HCEC 1CT (cell line): ENCODE data around the gene GPR132.
"Not testable (repeated sequence)": the region's sequence is repeated elsewhere in the genome, so short reads cannot be mapped to it uniquely, and the experiment has no call there.

Source experiments
- DNase-seq: peaks from one replicate; pipeline ENCODE4 v3.0.0-alpha.2; 2017

Gene GPR132

DNA sequence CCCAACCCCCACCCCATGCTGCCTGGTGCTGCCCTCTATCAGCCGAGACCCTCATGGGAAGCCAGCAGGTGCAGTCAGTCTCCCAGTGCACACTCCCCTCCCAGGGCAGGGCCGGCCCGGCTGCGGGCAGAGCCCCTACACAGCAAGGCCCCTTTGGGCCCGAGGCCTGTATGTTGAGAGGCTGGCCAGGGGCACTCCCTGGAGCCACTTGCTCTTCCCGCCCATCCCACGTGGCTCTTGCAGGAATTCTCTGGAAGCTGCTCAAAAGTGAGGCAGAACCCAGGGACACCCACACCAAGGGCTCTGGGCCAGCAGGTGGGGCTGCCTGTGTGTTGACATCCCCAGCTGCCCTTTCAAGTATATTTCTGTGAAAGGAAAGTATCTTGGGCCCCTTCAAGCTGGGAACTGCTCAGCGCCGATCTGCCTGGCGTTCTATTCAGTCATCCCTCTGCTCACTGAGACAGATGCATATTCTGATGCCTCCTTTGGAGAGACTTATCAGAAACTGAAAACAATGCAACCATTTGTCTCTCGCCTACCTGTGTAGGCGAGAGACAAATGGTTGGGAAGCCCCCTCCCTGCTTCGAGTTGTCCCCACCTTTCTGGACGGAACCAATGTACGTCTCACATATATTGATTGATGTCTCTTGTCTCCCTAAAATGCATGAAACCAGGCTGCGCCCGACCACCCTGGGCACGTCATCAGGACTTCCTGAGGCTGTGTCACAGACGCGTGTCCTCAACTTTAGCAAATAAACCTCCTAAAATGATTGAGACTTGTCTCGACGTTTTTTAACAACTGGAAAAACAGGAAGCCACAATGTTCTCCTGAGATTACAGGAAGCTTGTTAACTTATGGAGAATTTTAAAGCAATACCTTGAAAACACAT lies 6.0 kb downstream of the GPR132 start:
- DNase-seq, result no peak

- DNase-seq, result no peak
These were observed 6.7 kb downstream of the GPR132 start for GRCh38 chr14:105058521-105059034.

GRCh38 chr14:105056303-105056831 lies 8.9 kb downstream of the GPR132 start:
- DNase-seq, result no peak

GRCh38 chr14:105055736-105056302 lies 9.4 kb downstream of the GPR132 start:
- DNase-seq, result no peak

GRCh38 chr14:105055334-105055733 lies 9.9 kb downstream of the GPR132 start:
- no peak for DNase-seq

DNA sequence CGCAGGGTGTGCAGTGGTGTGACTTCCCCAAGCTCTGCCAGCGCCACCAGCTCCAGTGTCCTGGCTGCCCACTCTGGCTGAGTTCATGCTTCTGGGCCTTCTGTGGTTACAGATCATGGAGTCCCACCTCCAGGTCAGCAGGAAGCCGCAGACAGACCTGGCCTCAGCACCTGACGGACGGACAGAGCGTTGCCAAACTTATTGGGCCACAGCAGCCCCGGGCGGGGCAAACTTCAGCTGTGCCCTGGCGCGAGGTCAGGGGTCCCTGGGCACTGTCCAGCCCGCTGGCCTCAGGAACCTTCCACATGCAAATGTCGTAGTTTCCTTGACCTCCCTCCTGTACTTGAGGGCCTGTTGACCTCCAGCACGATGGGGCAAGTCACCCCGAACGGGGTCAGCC lies 11.2 kb downstream of the GPR132 start:
- DNase-seq, result no peak

GRCh38 chr14:105053421-105053820 lies 11.8 kb downstream of the GPR132 start:
- DNase-seq, result no peak

- no peak for DNase-seq
These were observed 13.1 kb downstream of the GPR132 start for GRCh38 chr14:105052110-105052458.

GRCh38 chr14:105051182-105052109 lies 13.8 kb downstream of the GPR132 start:
- no peak for DNase-seq

GRCh38 chr14:105050551-105050897 lies 14.7 kb downstream of the GPR132 start:
- peak; percentile 23 for DNase-seq

GRCh38 chr14:105049753-105050550 lies 15.3 kb downstream of the GPR132 start:
- no peak for DNase-seq

GRCh38 chr14:105047283-105048016 lies 17.8 kb downstream of the GPR132 start:
- no peak for DNase-seq

- DNase-seq, result no peak
These were observed 18.3 kb downstream of the GPR132 start for GRCh38 chr14:105046891-105047282.

DNA sequence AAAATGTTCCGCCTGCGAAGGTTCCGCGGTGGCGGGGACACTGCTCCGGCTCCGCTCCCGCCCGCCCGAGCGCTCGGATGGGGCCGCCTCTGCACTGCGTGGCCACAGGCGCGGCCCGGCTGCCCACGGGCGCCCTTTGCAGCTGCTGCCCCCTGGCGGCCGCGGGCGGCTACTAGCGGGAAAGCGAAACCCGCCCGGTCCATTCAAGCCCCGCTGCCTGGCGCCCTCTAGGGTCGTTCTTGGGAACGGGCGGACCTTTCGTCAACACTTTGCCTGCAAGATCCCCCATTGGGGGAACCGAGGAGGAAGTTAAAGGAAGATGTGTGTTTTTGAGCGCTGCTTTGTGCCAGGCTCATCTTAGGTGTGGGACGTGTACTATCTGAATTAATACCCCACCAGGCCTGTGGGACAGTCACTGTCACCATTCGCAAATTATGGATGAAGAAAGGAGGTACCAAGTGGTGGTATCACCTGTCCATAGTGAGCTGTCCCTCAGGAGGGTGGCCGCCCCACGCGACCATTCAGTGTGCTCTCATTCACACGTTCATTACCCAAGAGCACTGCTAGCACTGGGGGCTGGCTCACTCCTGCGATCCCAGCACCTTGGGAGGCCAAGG lies 19.4 kb downstream of the GPR132 start:
- DNase-seq, result peak; percentile 66

DNA sequence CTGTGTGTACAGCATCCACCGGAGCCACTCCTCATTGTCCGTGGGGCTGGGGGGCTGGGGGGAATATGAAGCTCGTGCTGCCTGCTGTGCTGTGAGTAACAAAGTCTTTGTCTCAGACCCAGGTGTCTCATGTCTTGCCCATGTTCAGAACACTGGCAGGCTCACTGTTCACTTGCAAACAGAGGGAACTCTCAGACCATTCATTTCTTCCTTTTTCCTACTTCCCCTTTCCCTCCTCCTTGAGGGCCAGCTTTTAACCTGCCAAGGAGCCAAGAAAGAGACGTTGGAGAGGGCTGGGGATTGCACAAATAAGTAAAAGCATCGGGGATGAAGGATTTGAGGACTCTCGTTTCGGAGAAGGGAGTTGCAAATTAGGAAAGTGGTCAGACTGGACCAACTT lies 21.6 kb downstream of the GPR132 start:
- DNase-seq, result no peak

- no peak for DNase-seq
These were observed 22.4 kb downstream of the GPR132 start for GRCh38 chr14:105042813-105043212.

DNA sequence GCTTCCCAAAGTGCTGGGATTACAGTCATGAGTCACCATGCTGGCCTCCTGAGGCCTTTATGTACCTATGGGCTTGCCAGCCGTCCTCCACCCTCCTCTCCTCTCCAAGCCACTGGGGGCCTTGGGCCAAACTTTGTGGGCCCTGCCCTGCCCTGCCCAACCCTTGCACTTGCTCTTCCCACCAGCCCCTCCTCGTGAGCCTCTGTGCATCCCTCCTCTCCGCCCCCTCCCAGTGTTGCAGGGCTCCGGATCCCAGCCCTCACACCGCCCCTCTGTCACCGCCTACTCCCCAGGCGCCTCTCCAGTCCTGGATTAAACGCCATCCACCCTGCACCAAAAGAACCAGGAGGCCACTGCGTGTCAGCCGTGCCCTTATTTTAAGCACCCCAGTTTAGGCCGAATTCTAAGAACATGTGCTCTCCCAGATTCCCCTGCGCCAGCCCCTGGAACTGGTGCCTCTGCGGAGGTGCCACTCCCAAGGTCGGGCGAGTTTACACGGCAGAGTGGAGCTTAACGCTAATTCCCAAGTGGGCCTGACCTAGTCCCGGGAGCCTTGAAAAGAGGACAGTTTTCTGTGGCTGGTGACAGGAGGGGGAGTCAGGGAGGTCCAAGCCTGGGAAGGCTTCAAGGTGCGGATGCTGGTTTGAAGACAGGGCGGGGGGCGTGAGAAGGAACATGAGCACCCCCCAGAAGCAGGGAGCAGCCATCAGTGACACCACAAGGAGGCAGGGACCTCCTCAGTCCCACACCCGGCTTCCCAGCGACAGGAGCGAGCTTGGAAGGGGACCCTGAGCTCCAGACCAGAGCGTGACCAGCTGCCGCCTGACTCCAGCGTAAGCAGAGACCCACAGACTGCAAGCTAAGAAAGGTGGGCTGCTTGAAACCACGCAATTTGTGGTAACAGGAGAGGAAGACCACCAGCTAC lies 23.1 kb downstream of the GPR132 start:
- no peak for DNase-seq

GRCh38 chr14:105039458-105040205 lies 25.6 kb downstream of the GPR132 start:
- DNase-seq, result no peak

DNA sequence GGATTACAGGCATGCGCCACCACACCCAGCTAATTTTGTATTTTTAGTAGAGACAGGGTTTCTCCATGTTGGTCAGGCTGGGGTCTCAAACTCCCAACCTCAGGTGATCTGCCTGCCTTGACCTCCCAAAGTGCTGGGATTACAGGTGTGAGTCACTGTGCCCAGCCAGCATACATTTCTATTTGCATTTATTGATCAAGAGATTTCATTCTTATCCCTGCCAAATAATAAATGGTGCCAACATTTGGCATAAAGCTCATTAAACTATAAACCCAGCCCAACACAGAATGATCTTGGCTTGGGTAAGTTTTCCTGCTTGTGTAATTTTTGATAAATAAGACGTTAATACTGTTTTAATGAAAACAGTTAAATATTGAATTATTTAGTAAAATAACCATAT lies 29.6 kb downstream of the GPR132 start:
- not testable (repeated sequence) for DNase-seq
